HEK293 (cell line): ENCODE results near the gene LIPA.

ENCODE experiments used
- CTCF ChIA-PET: fragments of 350-600 bp; formaldehyde crosslinking; extraction: SDS; loops from one replicate; lab custom pipeline; 2021; ENCODE audit warnings: antibody characterized with exemption; lab: Yijun Ruan, JAX
- POLR2A ChIA-PET: fragments of 300-600 bp; formaldehyde crosslinking; extraction: SDS; loops from one replicate; lab custom pipeline; 2020; ENCODE audit warnings: antibody characterized with exemption, inconsistent platforms; lab: Yijun Ruan, JAX
- H3K27ac ChIP-seq: fragments of 200-500 bp; sonication (Bioruptor generic); 2 replicates; pipeline ENCODE4 v1.5.1; 2014; ENCODE audit warnings: low read depth, low read length, control low read depth, inconsistent platforms; ENCODE audit errors: extremely low read depth
- H3K36me3 ChIP-seq, 2 experiments: fragments of 200-500 bp in 1 of 2; sonication (Bioruptor generic) in 1 of 2; 1 replicate in 1 of 2; 2 replicates in 1 of 2; pipeline ENCODE4 v1.5.1; 2014 to 2017; ENCODE audit warnings: inconsistent platforms in 2 of 2, low read length in 2 of 2; ENCODE audit not compliant: control insufficient read depth in 2 of 2, insufficient read depth in 1 of 2
- H3K4me1 ChIP-seq: fragments of 200-500 bp; sonication (Bioruptor generic); 2 replicates; pipeline ENCODE4 v1.5.1; 2014; ENCODE audit warnings: mild to moderate bottlenecking, low read length, inconsistent platforms; ENCODE audit not compliant: control insufficient read depth, insufficient read depth
- H3K4me3 ChIP-seq: 2 replicates; pipeline ENCODE4 v1.5.1; 2011; ENCODE audit warnings: low read depth, mild to moderate bottlenecking, control low read depth, low read length, moderate library complexity
- H3K9me3 ChIP-seq: fragments of 200-500 bp; sonication (Bioruptor generic); 2 replicates; pipeline ENCODE4 v1.5.1; 2014; ENCODE audit warnings: low read depth, low read length, inconsistent platforms; ENCODE audit not compliant: control insufficient read depth, insufficient read depth
- BCL6B ChIP-seq: fragments of 450-650 bp; formaldehyde crosslinking; IDR thresholded peaks from 2 replicates; pipeline ENCODE4 v1.5.1; 2017; ENCODE audit warnings: missing biosample characterization, missing genetic modification characterization
- CTCF ChIP-seq: fragments of 450-650 bp; formaldehyde crosslinking; IDR thresholded peaks from 2 replicates; pipeline ENCODE4 v1.5.1; 2016; ENCODE audit warnings: missing biosample characterization, missing genetic modification characterization
- HOXC10 ChIP-seq: sonication (generic); formaldehyde crosslinking; IDR thresholded peaks from 2 replicates; pipeline ENCODE4 v1.8.1; 2023; ENCODE audit warnings: mild to moderate bottlenecking, missing genetic modification reagents
- IKZF3 ChIP-seq: fragments of 450-650 bp; IDR thresholded peaks from 2 replicates; pipeline ENCODE4 v1.5.0; 2018; ENCODE audit warnings: missing biosample characterization, mild to moderate bottlenecking, missing genetic modification characterization, moderate library complexity
- PRDM2 ChIP-seq: fragments of 450-650 bp; formaldehyde crosslinking; IDR thresholded peaks from 2 replicates; pipeline ENCODE4 v1.5.1; 2016; ENCODE audit warnings: missing biosample characterization, missing genetic modification characterization, borderline replicate concordance
- SCRT1 ChIP-seq: fragments of 450-650 bp; formaldehyde crosslinking; IDR thresholded peaks from 2 replicates; pipeline ENCODE4 v1.5.1; 2016; ENCODE audit warnings: missing biosample characterization, missing genetic modification characterization, borderline replicate concordance
- ZBTB10 ChIP-seq: fragments of 450-650 bp; formaldehyde crosslinking; IDR thresholded peaks from 2 replicates; pipeline ENCODE4 v1.5.1; 2016; ENCODE audit warnings: missing biosample characterization, missing genetic modification characterization
- ZBTB20 ChIP-seq: fragments of 450-650 bp; formaldehyde crosslinking; IDR thresholded peaks from 2 replicates; pipeline ENCODE4 v1.5.1; 2016; ENCODE audit warnings: missing biosample characterization, missing genetic modification characterization
- ZBTB6 ChIP-seq: fragments of 450-650 bp; formaldehyde crosslinking; IDR thresholded peaks from 2 replicates; pipeline ENCODE4 v1.5.1; 2017; ENCODE audit warnings: missing biosample characterization, missing genetic modification characterization
- ZBTB7A ChIP-seq: fragments of 450-650 bp; formaldehyde crosslinking; IDR thresholded peaks from 2 replicates; pipeline ENCODE4 v1.5.1; 2016; ENCODE audit warnings: low read depth, missing biosample characterization, missing genetic modification characterization
- ZNF138 ChIP-seq: fragments of 450-650 bp; formaldehyde crosslinking; IDR thresholded peaks from 2 replicates; pipeline ENCODE4 v1.5.1; 2016; ENCODE audit warnings: missing biosample characterization, missing genetic modification characterization, borderline replicate concordance
- ZNF16 ChIP-seq: fragments of 450-650 bp; formaldehyde crosslinking; IDR thresholded peaks from 2 replicates; pipeline ENCODE4 v1.5.1; 2016; ENCODE audit warnings: low read depth, missing biosample characterization, missing genetic modification characterization
- ZNF23 ChIP-seq: fragments of 450-650 bp; formaldehyde crosslinking; IDR thresholded peaks from 2 replicates; pipeline ENCODE4 v1.5.1; 2016; ENCODE audit warnings: missing biosample characterization, missing genetic modification characterization, borderline replicate concordance
- ZNF26 ChIP-seq: fragments of 450-650 bp; formaldehyde crosslinking; IDR thresholded peaks from 2 replicates; pipeline ENCODE4 v1.5.1; 2016; ENCODE audit warnings: missing biosample characterization, missing genetic modification characterization
- ZNF266 ChIP-seq: fragments of 450-650 bp; formaldehyde crosslinking; IDR thresholded peaks from 2 replicates; pipeline ENCODE4 v1.5.1; 2016; ENCODE audit warnings: missing biosample characterization, missing genetic modification characterization, low read depth
- ZNF311 ChIP-seq: fragments of 450-650 bp; formaldehyde crosslinking; IDR thresholded peaks from 2 replicates; pipeline ENCODE4 v1.5.1; 2017; ENCODE audit warnings: missing biosample characterization, missing genetic modification characterization, borderline replicate concordance
- ZNF48 ChIP-seq: fragments of 450-650 bp; formaldehyde crosslinking; IDR thresholded peaks from 2 replicates; pipeline ENCODE4 v1.5.1; 2016; ENCODE audit warnings: missing biosample characterization, missing genetic modification characterization
- ZNF501 ChIP-seq: fragments of 450-650 bp; formaldehyde crosslinking; IDR thresholded peaks from 2 replicates; pipeline ENCODE4 v1.5.1; 2016; ENCODE audit warnings: missing biosample characterization, missing genetic modification characterization
- ZNF549 ChIP-seq: fragments of 450-650 bp; IDR thresholded peaks from 2 replicates; pipeline ENCODE4 v1.5.1; 2018; ENCODE audit warnings: missing biosample characterization, missing genetic modification characterization, mild to moderate bottlenecking, inconsistent platforms, moderate library complexity
- ZNF792 ChIP-seq: fragments of 450-650 bp; formaldehyde crosslinking; IDR thresholded peaks from 2 replicates; pipeline ENCODE4 v1.5.1; 2016; ENCODE audit warnings: missing biosample characterization, missing genetic modification characterization
- ZXDB ChIP-seq: fragments of 450-650 bp; formaldehyde crosslinking; IDR thresholded peaks from 2 replicates; pipeline ENCODE4 v1.5.1; 2016; ENCODE audit warnings: missing biosample characterization, missing genetic modification characterization

LIPA gene

GRCh38 chr10:89237849-89238248, 13.7 kb downstream of the LIPA start:
- Histone ChIP-seq H3K27ac (no peak overlapping the region), H3K36me3 (peaks cover 0 to 10% of the 10 kb centered on the region in 2 experiments; a peak in 1 of 3 replicates), H3K4me1 (no peaks in the 10 kb centered on the region), H3K9me3 (no peaks in the 10 kb centered on the region), H3K4me3 (no peak overlapping the region)
- no peak for TF ChIP-seq ZXDB (tag by site-specific recombination)
- no peak for TF ChIP-seq BCL6B (tag by site-specific recombination)
- TF ChIP-seq ZNF501 (tag by site-specific recombination): no peak
- TF ChIP-seq ZNF792 (tag by site-specific recombination): no peak
- no peak for TF ChIP-seq ZBTB20
- TF ChIP-seq ZNF23: no peak
- no peak for TF ChIP-seq ZNF549 (tag by site-specific recombination)
- TF ChIP-seq ZNF16 (tag by site-specific recombination): no peak
- no peak for TF ChIP-seq ZNF311 (tag by site-specific recombination)
- no peak for TF ChIP-seq ZBTB10 (tag by site-specific recombination)
- TF ChIP-seq SCRT1: no peak
- TF ChIP-seq ZBTB7A (tag by site-specific recombination): no peak
- TF ChIP-seq ZNF266: no peak
- no peak for TF ChIP-seq ZNF138 (tag by site-specific recombination)
- no peak for TF ChIP-seq HOXC10 (CRISPR knock-in tag)
- no peak for TF ChIP-seq ZBTB6 (tag by site-specific recombination)
- ChIA-PET CTCF (interaction anchor here (1.2 kb wide), 1 partner anchor 20 kb away, joined by 7 read pairs; no protein-coding TSS in a partner anchor), POLR2A (no interaction called here)

- no peaks in the 10 kb centered on the region for H3K9me3 ChIP-seq
- H3K4me1 ChIP-seq: no peaks in the 10 kb centered on the region
- H3K36me3 ChIP-seq: peaks cover 0 to 10% of the 10 kb centered on the region in 2 experiments; a peak in 1 of 3 replicates
- H3K27ac ChIP-seq: no peak overlapping the region
- H3K4me3 ChIP-seq: no peak overlapping the region
- CTCF ChIA-PET: interaction anchor here (0.8 kb wide), 1 partner anchor 19 kb away, joined by 3 read pairs; no protein-coding TSS in a partner anchor
- POLR2A ChIA-PET: no interaction called here
- TF ChIP-seq ZNF26 (tag by site-specific recombination) (no peak), IKZF3 (tag by site-specific recombination) (no peak), PRDM2 (tag by site-specific recombination) (no peak), ZNF48 (tag by site-specific recombination) (no peak), CTCF (no peak)
Observed at GRCh38 chr10:89236226-89236797, 15.3 kb downstream of the LIPA start.
